ENCODE results near the gene UST.

- TF ChIP-seq, protein P1, sequence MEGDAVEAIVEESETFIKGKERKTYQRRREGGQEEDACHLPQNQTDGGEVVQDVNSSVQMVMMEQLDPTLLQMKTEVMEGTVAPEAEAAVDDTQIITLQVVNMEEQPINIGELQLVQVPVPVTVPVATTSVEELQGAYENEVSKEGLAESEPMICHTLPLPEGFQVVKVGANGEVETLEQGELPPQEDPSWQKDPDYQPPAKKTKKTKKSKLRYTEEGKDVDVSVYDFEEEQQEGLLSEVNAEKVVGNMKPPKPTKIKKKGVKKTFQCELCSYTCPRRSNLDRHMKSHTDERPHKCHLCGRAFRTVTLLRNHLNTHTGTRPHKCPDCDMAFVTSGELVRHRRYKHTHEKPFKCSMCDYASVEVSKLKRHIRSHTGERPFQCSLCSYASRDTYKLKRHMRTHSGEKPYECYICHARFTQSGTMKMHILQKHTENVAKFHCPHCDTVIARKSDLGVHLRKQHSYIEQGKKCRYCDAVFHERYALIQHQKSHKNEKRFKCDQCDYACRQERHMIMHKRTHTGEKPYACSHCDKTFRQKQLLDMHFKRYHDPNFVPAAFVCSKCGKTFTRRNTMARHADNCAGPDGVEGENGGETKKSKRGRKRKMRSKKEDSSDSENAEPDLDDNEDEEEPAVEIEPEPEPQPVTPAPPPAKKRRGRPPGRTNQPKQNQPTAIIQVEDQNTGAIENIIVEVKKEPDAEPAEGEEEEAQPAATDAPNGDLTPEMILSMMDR (optimal IDR thresholded peaks at IDR 0.05 in 1 of 3, IDR thresholded peaks at IDR 0.05 in 1 of 3, conservative IDR thresholded peaks at IDR 0.05 in 1 of 3; ENCODE audit: extremely low read depth in 1 of 3, insufficient read depth in 2 of 3, low read length in 3 of 3), result no peak
- no peak for TF ChIP-seq EZH2 (IDR thresholded peaks at IDR 0.05; ENCODE audit: low read length)
Measured at GRCh38 chr6:149078211-149078782, 331.5 kb downstream of the UST start.
